ENCODE results near the gene TMOD4. TPM values are rescaled to one million over a fixed set of nuclear protein-coding genes. Genes with fewer than 3 reads are reported as not detected.
"Not testable (repeated sequence)": the region's sequence is repeated elsewhere in the genome, so short reads cannot be mapped to it uniquely, and the experiment has no call there.

Gene TMOD4
- total RNA-seq, 4 donors from 2014 or later, result 1.5 to 1.6 TPM; not detected in 2

- H3K9me3 ChIP-seq, result no peaks in the 10 kb centered on the region
- H3K27ac ChIP-seq (replicated peaks in 1 of 4), result no peak overlapping the region
- TF ChIP-seq POLR2AphosphoS5 (IDR thresholded peaks at IDR 0.05) (no peak), CTCF (IDR thresholded peaks at IDR 0.05) (no peak), POLR2A (IDR thresholded peaks at IDR 0.05; ENCODE audit: low read depth) (no peak), EP300 (IDR thresholded peaks at IDR 0.05) (no peak)
- no peak for DNase-seq (ENCODE audit: extremely low spot score)
- WGBS, result 88% methylated on average over 1 of the region's 1 CpG
- H3K4me3 ChIP-seq, result no peak overlapping the region
- no peaks in the 10 kb centered on the region for H3K27me3 ChIP-seq
- intact Hi-C loops (cut with DNase I), result no loop called here
- peaks cover 20 to 43% (median 34%) of the 10 kb centered on the region in 4 donors for H3K4me1 ChIP-seq
- no peaks in the 10 kb centered on the region for H3K36me3 ChIP-seq
These were observed 18.1 kb upstream of the TMOD4 start for GRCh38 chr1:151193856-151194255.

GRCh38 chr1:151193304-151193703 lies 17.5 kb upstream of the TMOD4 start:
- TF ChIP-seq CTCF (IDR thresholded peaks at IDR 0.05) (no peak), POLR2A (IDR thresholded peaks at IDR 0.05; ENCODE audit: low read depth) (no peak)
- DNase-seq (ENCODE audit: extremely low spot score), result no peak
- peaks cover 26 to 49% (median 39%) of the 10 kb centered on the region in 4 donors for H3K4me1 ChIP-seq
- no peaks in the 10 kb centered on the region for H3K27me3 ChIP-seq
- no peaks in the 10 kb centered on the region for H3K36me3 ChIP-seq
- H3K9me3 ChIP-seq, result no peaks in the 10 kb centered on the region
- intact Hi-C loops (cut with DNase I), result no loop called here
- no peak overlapping the region for H3K4me3 ChIP-seq
- 72% methylated on average over 6 of the region's 6 CpGs for WGBS
- H3K27ac ChIP-seq (replicated peaks in 1 of 4), result no peak overlapping the region

GRCh38 chr1:151192047-151192446 lies 16.3 kb upstream of the TMOD4 start:
- WGBS, result 78% methylated on average over 7 of the region's 7 CpGs
- intact Hi-C loops (cut with DNase I), result no loop called here

GRCh38 chr1:151189637-151190445 lies 14.1 kb upstream of the TMOD4 start, which contains the start of gene VPS72:
TSS of gene VPS72 (minus strand) at chr1:151190197. CDS start at chr1:151190121, 76 bp downstream.
- H3K9me3 ChIP-seq, result no peaks in the 10 kb centered on the region
- TF ChIP-seq POLR2AphosphoS5 (IDR thresholded peaks at IDR 0.05) (peak; percentile 88 to 96), EP300 (IDR thresholded peaks at IDR 0.05) (no peak), CTCF (IDR thresholded peaks at IDR 0.05) (peak in 2 of 3 experiments; percentile 38 to 49), POLR2A (IDR thresholded peaks at IDR 0.05; ENCODE audit: low read depth) (peak; percentile 8)
- peak; percentile 96 for DNase-seq (ENCODE audit: extremely low spot score)
- peak within 1 kb of the TSS; percentile 89 to 92 (median 91) for H3K27ac ChIP-seq (replicated peaks in 1 of 4)
- peak within 1 kb of the TSS; percentile 72 to 93 (median 86) for H3K4me3 ChIP-seq
- under 1% methylated on average over 37 of the region's 42 CpGs for WGBS
- H3K36me3 ChIP-seq, result peaks cover under 1 to 12% (median 11%) of the 10 kb centered on the region in 4 donors
- peaks cover 28 to 51% (median 45%) of the 10 kb centered on the region in 4 donors for H3K4me1 ChIP-seq
- H3K27me3 ChIP-seq, result no peaks in the 10 kb centered on the region
- intact Hi-C loops (cut with DNase I), result no loop called here

More at GRCh38 chr1:151192047-151192446, 16.3 kb upstream of the TMOD4 start:
- Histone ChIP-seq H3K27ac (replicated peaks in 1 of 4) (no peak overlapping the region), H3K9me3 (no peaks in the 10 kb centered on the region), H3K4me1 (peaks cover 36 to 52% (median 45%) of the 10 kb centered on the region in 4 donors), H3K4me3 (no peak overlapping the region), H3K27me3 (no peaks in the 10 kb centered on the region), H3K36me3 (no peaks in the 10 kb centered on the region)
- DNase-seq (ENCODE audit: extremely low spot score), result no peak
- TF ChIP-seq CTCF (IDR thresholded peaks at IDR 0.05) (no peak), EP300 (IDR thresholded peaks at IDR 0.05) (no peak), POLR2A (IDR thresholded peaks at IDR 0.05; ENCODE audit: low read depth) (no peak), POLR2AphosphoS5 (IDR thresholded peaks at IDR 0.05) (no peak)

- H3K27me3 ChIP-seq; intact Hi-C loops (cut with DNase I); DNase-seq (ENCODE audit: extremely low spot score); H3K9me3 ChIP-seq: not testable (repeated sequence)
- peak overlapping the region; percentile 72 to 93 (median 86) for H3K4me3 ChIP-seq
- peaks cover 25 to 50% (median 44%) of the 10 kb centered on the region in 4 donors for H3K4me1 ChIP-seq
- peaks cover 12 to 24% (median 22%) of the 10 kb centered on the region in 4 donors for H3K36me3 ChIP-seq
- peak overlapping the region; percentile 89 to 92 (median 91) for H3K27ac ChIP-seq (replicated peaks in 1 of 4)
- 72% methylated on average over 8 of the region's 8 CpGs for WGBS
These were observed 12.9 kb upstream of the TMOD4 start for GRCh38 chr1:151188667-151189066.
